SK-N-SH (cell line): ENCODE results near the gene COX10. TPM values are rescaled to one million over a fixed set of nuclear protein-coding genes. Genes with fewer than 3 reads are reported as not detected.
"Not testable (repeated sequence)": the region's sequence is repeated elsewhere in the genome, so short reads cannot be mapped to it uniquely, and the experiment has no call there.

Source experiments
- CTCF ChIA-PET: fragments of 300-600, 350-600 bp; formaldehyde crosslinking; extraction: SDS; loops from one replicate; lab custom pipeline; 2021; lab: Yijun Ruan, JAX
- POLR2A ChIA-PET: fragments of 350-600 bp; sonication (Branson Sonifier 250); formaldehyde crosslinking; extraction: SDS; loops from one replicate; lab custom pipeline; 2020; ENCODE audit warnings: antibody characterized with exemption, inconsistent platforms; lab: Yijun Ruan, JAX
- DNase-seq: peaks from one replicate; pipeline ENCODE4 v3.0.0; 2012
- H2AFZ ChIP-seq: fragments of 200-600 bp; sonication (generic); 2 replicates; pipeline ENCODE4 v1.8.1; 2016; ENCODE audit warnings: antibody characterized with exemption, mild to moderate bottlenecking, low read depth
- H3F3A ChIP-seq: fragments of 200-600 bp; sonication (generic); replicated peaks from 2 replicates; pipeline ENCODE3; 2016; ENCODE audit warnings: antibody characterized with exemption, mild to moderate bottlenecking; ENCODE audit not compliant: insufficient read depth
- H3K27ac ChIP-seq, 2 experiments: fragments of 200-500 bp in 1 of 2; fragments of 200-600 bp in 1 of 2; sonication (Bioruptor generic) in 1 of 2; sonication (generic), shearing (Covaris generic) in 1 of 2; 2 replicates each; pipeline versions ENCODE4 v1.5.1 to v1.6.1; 2014 to 2016; ENCODE audit warnings: low read depth in 2 of 2, inconsistent platforms in 1 of 2, low read length in 1 of 2, mild to moderate bottlenecking in 1 of 2, mixed read lengths in 1 of 2
- H3K27me3 ChIP-seq: fragments of 200-600 bp; sonication (generic), shearing (Covaris generic); 2 replicates; pipeline ENCODE4 v1.6.1; 2016; ENCODE audit warnings: mixed run types; ENCODE audit not compliant: insufficient read depth
- H3K36me3 ChIP-seq, 2 experiments: fragments of 200-500 bp in 1 of 2; fragments of 200-600 bp in 1 of 2; sonication (Bioruptor generic) in 1 of 2; sonication (generic) in 1 of 2; replicated peaks in 1 of 2; 2 replicates each; pipeline versions ENCODE3 to v1.5.1; 2014 to 2016; ENCODE audit warnings: low read length in 1 of 2, mild to moderate bottlenecking in 1 of 2; ENCODE audit not compliant: insufficient read depth in 2 of 2, control insufficient read depth in 1 of 2
- H3K4me1 ChIP-seq, 2 experiments: fragments of 200-500 bp in 1 of 2; fragments of 200-600 bp in 1 of 2; sonication (Bioruptor generic) in 1 of 2; sonication (generic), shearing (Covaris generic) in 1 of 2; 2 replicates each; pipeline versions ENCODE4 v1.5.1 to v1.6.1; 2014 to 2016; ENCODE audit warnings: low read depth in 1 of 2, low read length in 1 of 2, mixed run types in 1 of 2; ENCODE audit not compliant: insufficient read depth in 2 of 2, control insufficient read depth in 1 of 2
- H3K4me2 ChIP-seq: fragments of 200-600 bp; sonication (generic), shearing (Covaris generic); 2 replicates; pipeline ENCODE4 v1.6.1; 2017; ENCODE audit warnings: mixed run types
- H3K4me3 ChIP-seq, 2 experiments: fragments of 200-500 bp in 1 of 2; fragments of 200-600 bp in 1 of 2; sonication (Bioruptor generic) in 1 of 2; sonication (generic), shearing (Covaris generic) in 1 of 2; 2 replicates each; pipeline versions ENCODE4 v1.5.1 to v1.8.1; 2014 to 2016; ENCODE audit warnings: low read depth in 2 of 2, inconsistent platforms in 1 of 2, low read length in 1 of 2, mild to moderate bottlenecking in 1 of 2, mixed read lengths in 1 of 2, moderate library complexity in 1 of 2
- H3K79me2 ChIP-seq: fragments of 200-600 bp; sonication (generic); 2 replicates; pipeline ENCODE4 v1.8.1; 2017; ENCODE audit warnings: mild to moderate bottlenecking; ENCODE audit not compliant: insufficient read depth
- H3K9ac ChIP-seq: fragments of 200-600 bp; sonication (generic); 2 replicates; pipeline ENCODE4 v1.6.1; 2017; ENCODE audit warnings: mixed run types
- H3K9me2 ChIP-seq: fragments of 200-600 bp; sonication (generic); 2 replicates; pipeline ENCODE4 v1.6.1; 2017; ENCODE audit warnings: mixed run types
- H3K9me3 ChIP-seq: fragments of 200-600 bp; sonication (generic); 2 replicates; pipeline ENCODE4 v1.6.1; 2017; ENCODE audit warnings: mixed run types, mild to moderate bottlenecking, moderate library complexity
- H4K20me1 ChIP-seq: fragments of 200-600 bp; sonication (generic); 2 replicates; pipeline ENCODE4 v1.6.1; 2017; ENCODE audit warnings: mild to moderate bottlenecking, mixed run types; ENCODE audit not compliant: insufficient read depth
- CHD2 ChIP-seq: fragments of 150-350 bp; IDR thresholded peaks from 2 replicates; pipeline ENCODE4 v1.6.1; 2018; ENCODE audit warnings: low read length; ENCODE audit not compliant: partially characterized antibody
- ELF1 ChIP-seq: IDR thresholded peaks from 2 replicates; pipeline ENCODE4 v1.4.0; 2012
- FOXJ3 ChIP-seq: sonication (generic); formaldehyde crosslinking; IDR thresholded peaks from 2 replicates; pipeline ENCODE4 v1.5.1; 2020; ENCODE audit warnings: mild to moderate bottlenecking, missing genetic modification reagents
- FOXM1 ChIP-seq: IDR thresholded peaks from 2 replicates; pipeline ENCODE4 v1.4.0; 2012; ENCODE audit warnings: low read depth, mild to moderate bottlenecking
- GABPA ChIP-seq: IDR thresholded peaks from 2 replicates; pipeline ENCODE4 v1.4.0; 2012; ENCODE audit warnings: low read depth, mild to moderate bottlenecking
- JUND ChIP-seq: IDR thresholded peaks from 2 replicates; pipeline ENCODE4 v1.4.0; 2012
- MAX ChIP-seq: IDR thresholded peaks from 2 replicates; pipeline ENCODE4 v1.4.0; 2012; ENCODE audit warnings: low read depth
- MXI1 ChIP-seq: IDR thresholded peaks from 2 replicates; pipeline ENCODE4 v1.6.1; 2012; ENCODE audit warnings: mild to moderate bottlenecking, low read depth, low read length, improper control_type of control experiment
- PBX3 ChIP-seq: IDR thresholded peaks from 2 replicates; pipeline ENCODE4; 2012
- POLR2AphosphoS5 ChIP-seq: IDR thresholded peaks from 2 replicates; pipeline ENCODE4 v1.6.1; 2012; ENCODE audit warnings: low read depth, low read length
- RAD21 ChIP-seq: IDR thresholded peaks from 2 replicates; pipeline ENCODE4 v1.6.1; 2012; ENCODE audit warnings: mild to moderate bottlenecking, low read length
- RCOR1 ChIP-seq: fragments of 150-350 bp; IDR thresholded peaks from 2 replicates; pipeline ENCODE4 v1.6.1; 2017; ENCODE audit warnings: antibody characterized with exemption, low read length
- REST ChIP-seq: IDR thresholded peaks from 2 replicates; pipeline ENCODE4 v1.6.1; 2012; ENCODE audit warnings: mild to moderate bottlenecking, low read depth, low read length, moderate library complexity
- RFX5 ChIP-seq: IDR thresholded peaks from 2 replicates; pipeline ENCODE4 v1.6.1; 2012; ENCODE audit warnings: mild to moderate bottlenecking, improper control_type of control experiment, low read length
- RXRA ChIP-seq: IDR thresholded peaks from 2 replicates; pipeline ENCODE4 v1.4.0; 2012; ENCODE audit warnings: low read depth, mild to moderate bottlenecking, borderline replicate concordance
- SIN3A ChIP-seq: IDR thresholded peaks from 2 replicates; pipeline ENCODE4 v1.6.1; 2012; ENCODE audit warnings: low read depth, mild to moderate bottlenecking, low read length, moderate library complexity, borderline replicate concordance
- TAF1 ChIP-seq: IDR thresholded peaks from 2 replicates; pipeline ENCODE4 v1.6.1; 2012; ENCODE audit warnings: low read depth, mild to moderate bottlenecking, low read length, moderate library complexity, borderline replicate concordance
- TCF12 ChIP-seq: IDR thresholded peaks from 2 replicates; pipeline ENCODE4 v1.4.0; 2012
- YY1 ChIP-seq: IDR thresholded peaks from 2 replicates; pipeline ENCODE4 v1.4.0; 2012; ENCODE audit warnings: low read depth, mild to moderate bottlenecking
- WGBS: methylation state at CpG from one replicate; pipeline ENCODE4 v1.1.6; 2017; ENCODE audit warnings: low lambda C conversion rate; 5-methylcytosine and 5-hydroxymethylcytosine counted together
- polyA plus RNA-seq, 3 experiments: library from polyadenylated mRNA; depleted of rRNA; stranded (reverse); fragments of >200 nt; gene quantifications; 2 replicates each; pipeline ENCODE4 v1.2.3, GENCODE V29; 2012
- TF ChIP-seq, protein P1 (sequence below): fragments of 200-600 bp; sonication (generic); IDR thresholded peaks from 2 replicates; pipeline ENCODE4 v1.6.1; 2017; ENCODE audit warnings: antibody characterized with exemption, mild to moderate bottlenecking, moderate library complexity

The COX10 gene
- polyA plus RNA-seq (2012; rRNA removed) = 8.7 and 11.4 TPM in 2 replicates
- polyA plus RNA-seq (2012; cell fraction: cytosol; rRNA removed) = 9.2 and 10.9 TPM in 2 replicates
- polyA plus RNA-seq (2012; cell fraction: nucleus; rRNA removed) = 8.2 and 8.9 TPM in 2 replicates

DNA sequence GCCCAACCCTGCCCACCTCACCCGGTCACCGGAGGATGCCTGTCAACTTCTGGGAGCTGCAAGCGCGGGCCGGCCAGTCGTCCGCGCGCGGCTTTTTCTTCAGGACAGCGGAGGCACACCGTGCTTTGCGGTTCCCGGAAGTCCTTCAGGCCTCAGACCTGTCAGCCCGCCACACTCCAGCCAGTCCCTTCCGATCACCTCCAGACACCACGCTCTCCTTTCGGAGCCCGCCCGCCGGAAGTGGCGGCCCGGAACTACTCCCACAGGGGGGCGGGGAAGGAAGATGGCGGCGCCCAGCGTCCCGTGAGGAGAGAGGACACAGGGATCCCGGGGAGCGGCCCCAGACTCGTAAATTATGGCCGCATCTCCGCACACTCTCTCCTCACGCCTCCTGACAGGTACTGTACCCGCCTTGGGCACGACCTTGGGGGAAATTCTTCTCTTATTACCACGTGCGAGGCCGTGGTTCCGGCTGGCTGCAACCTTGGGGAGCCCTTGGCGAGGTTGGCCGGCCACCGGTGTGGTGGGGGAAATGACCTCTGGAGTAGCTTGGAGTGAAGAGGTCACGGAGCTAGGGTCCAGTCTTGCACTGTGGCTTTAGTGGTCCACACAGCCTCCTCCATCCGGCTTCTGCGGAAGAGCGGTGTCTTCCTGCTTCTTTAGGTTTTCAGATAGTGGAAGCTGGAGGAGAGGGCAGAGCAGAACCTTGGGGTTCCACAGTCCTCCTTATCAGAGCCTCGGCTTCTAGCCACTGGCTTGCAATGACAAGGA, at the start of gene COX10:
Gene COX10, plus strand, starts transcription at position 254 of the 771 bp plus-strand sequence. Its CDS starts 102 bp downstream, at position 356.
- ChIA-PET CTCF (interaction anchor here (0.7 kb wide), 1 partner anchor 9 kb away, joined by 3 read pairs; no protein-coding TSS in a partner anchor), POLR2A (no interaction called here)
- Histone ChIP-seq H3F3A (no peaks in the 10 kb centered on the region), H3K4me2 (peak within 1 kb of the TSS; percentile 91), H3K27ac (peak within 1 kb of the TSS; percentile 58 to 79), H3K79me2 (peaks cover 91% of the 10 kb centered on the region), H3K9ac (peak within 1 kb of the TSS; percentile 93), H3K4me1 (peaks cover 6 to 7% of the 10 kb centered on the region in 2 experiments; a peak in 2 of 4 replicates), H4K20me1 (no peaks in the 10 kb centered on the region), H3K9me3 (no peaks in the 10 kb centered on the region), H3K4me3 (peak within 1 kb of the TSS; percentile 98 to 99), H2AFZ (peak within 1 kb of the TSS; percentile 98), H3K36me3 (peaks cover 11 to 20% of the 10 kb centered on the region in 2 experiments), H3K9me2 (no peaks in the 10 kb centered on the region), H3K27me3 (no peaks in the 10 kb centered on the region)
- peak; percentile 89 for DNase-seq
- TF ChIP-seq MXI1 (peak; percentile 98), MAX (peak; percentile 93), FOXJ3 (CRISPR knock-in tag) (0 out of 2 replicates have a peak, but pooled peaks have one; percentile 55), PBX3 (peak; percentile 29; the same call in 1 of the 2 replicates), TCF12 (peak; percentile 32; the same call in 1 of the 2 replicates), TAF1 (peak; percentile 95), RFX5 (no peak), CHD2 (peak; percentile 82), FOXM1 (no peak), ELF1 (peak; percentile 73), SIN3A (peak; percentile 96; the same call in 1 of the 2 replicates), JUND (no peak), REST (0 out of 2 replicates have a peak, but pooled peaks have one; percentile 10), RAD21 (peak; percentile 1; the same call in 1 of the 2 replicates), GABPA (peak; percentile 96), YY1 (peak; percentile 98), POLR2AphosphoS5 (peak; percentile 91), RCOR1 (no peak), RXRA (no peak)
- TF ChIP-seq, protein P1, sequence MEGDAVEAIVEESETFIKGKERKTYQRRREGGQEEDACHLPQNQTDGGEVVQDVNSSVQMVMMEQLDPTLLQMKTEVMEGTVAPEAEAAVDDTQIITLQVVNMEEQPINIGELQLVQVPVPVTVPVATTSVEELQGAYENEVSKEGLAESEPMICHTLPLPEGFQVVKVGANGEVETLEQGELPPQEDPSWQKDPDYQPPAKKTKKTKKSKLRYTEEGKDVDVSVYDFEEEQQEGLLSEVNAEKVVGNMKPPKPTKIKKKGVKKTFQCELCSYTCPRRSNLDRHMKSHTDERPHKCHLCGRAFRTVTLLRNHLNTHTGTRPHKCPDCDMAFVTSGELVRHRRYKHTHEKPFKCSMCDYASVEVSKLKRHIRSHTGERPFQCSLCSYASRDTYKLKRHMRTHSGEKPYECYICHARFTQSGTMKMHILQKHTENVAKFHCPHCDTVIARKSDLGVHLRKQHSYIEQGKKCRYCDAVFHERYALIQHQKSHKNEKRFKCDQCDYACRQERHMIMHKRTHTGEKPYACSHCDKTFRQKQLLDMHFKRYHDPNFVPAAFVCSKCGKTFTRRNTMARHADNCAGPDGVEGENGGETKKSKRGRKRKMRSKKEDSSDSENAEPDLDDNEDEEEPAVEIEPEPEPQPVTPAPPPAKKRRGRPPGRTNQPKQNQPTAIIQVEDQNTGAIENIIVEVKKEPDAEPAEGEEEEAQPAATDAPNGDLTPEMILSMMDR = no peak
- 0% methylated on average over 10 of the region's 48 CpGs for WGBS

DNA sequence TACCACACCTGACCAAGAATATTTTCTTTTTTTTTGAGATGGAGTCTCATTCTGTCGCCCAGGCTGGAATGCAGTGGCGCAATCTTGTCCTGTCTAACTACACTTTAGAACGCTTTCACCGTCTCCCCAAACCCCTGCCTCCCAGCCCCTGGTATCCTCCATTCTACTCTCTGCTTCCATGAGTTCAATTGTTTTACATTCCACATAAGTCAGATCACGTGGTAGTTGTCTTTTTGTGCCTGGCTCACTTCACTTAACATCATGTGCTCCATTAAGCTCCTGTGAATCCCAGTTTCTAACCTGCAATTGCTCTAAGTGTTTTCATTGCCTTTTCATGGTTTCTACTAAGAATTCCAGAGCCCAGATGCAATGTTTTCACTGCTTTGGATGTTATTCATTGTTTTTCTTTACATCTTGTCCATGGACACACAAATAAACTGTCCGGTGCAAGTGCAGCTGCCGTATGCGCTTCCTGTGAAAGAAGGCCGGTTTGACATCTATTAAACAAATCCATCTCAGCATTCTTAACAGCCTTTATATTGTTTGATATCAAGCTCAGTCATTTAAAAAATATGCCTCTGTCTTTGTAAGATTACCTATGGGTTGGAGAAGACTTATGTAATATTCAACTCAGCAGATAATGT, 47.5 kb upstream of the COX10 start:
- 88% methylated on average over 8 of the region's 9 CpGs for WGBS
- H3K4me2 ChIP-seq, CTCF ChIA-PET, DNase-seq, H3K9ac ChIP-seq, H3K36me3 ChIP-seq, H3K4me1 ChIP-seq, POLR2A ChIA-PET, H2AFZ ChIP-seq, H3K4me3 ChIP-seq, H3K9me3 ChIP-seq, H3K27me3 ChIP-seq, H4K20me1 ChIP-seq, H3F3A ChIP-seq, H3K27ac ChIP-seq, H3K9me2 ChIP-seq, H3K79me2 ChIP-seq: not testable (repeated sequence)
